ENCODE measurements around the gene PSMD11.

Gene PSMD11

GRCh38 chr17:32489320-32490100 lies 45.2 kb downstream of the PSMD11 start:
- ChIA-PET POLR2A (interaction anchor here (0.6 to 1.4 kb wide), 2 partner anchors 14 to 45 kb away, joined by 3 read pairs; no protein-coding TSS in a partner anchor), CTCF (interaction anchor here (0.8 to 1.6 kb wide), 2 partner anchors 45 to 170 kb away, joined by 3 to 4 read pairs; partner anchors contain the start of gene PSMD11)
- no peak for TF ChIP-seq FOXA1 (IDR thresholded peaks at IDR 0.05)
- no peak for TF ChIP-seq CTBP1 (IDR thresholded peaks at IDR 0.05; ENCODE audit: borderline replicate concordance)
- TF ChIP-seq, protein P1, sequence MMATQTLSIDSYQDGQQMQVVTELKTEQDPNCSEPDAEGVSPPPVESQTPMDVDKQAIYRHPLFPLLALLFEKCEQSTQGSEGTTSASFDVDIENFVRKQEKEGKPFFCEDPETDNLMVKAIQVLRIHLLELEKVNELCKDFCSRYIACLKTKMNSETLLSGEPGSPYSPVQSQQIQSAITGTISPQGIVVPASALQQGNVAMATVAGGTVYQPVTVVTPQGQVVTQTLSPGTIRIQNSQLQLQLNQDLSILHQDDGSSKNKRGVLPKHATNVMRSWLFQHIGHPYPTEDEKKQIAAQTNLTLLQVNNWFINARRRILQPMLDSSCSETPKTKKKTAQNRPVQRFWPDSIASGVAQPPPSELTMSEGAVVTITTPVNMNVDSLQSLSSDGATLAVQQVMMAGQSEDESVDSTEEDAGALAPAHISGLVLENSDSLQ (IDR thresholded peaks at IDR 0.05): no peak
- TF ChIP-seq SUZ12 (IDR thresholded peaks at IDR 0.05): no peak
- TF ChIP-seq HDGF (IDR thresholded peaks at IDR 0.05; ENCODE audit: borderline replicate concordance): no peak
- no peak for TF ChIP-seq L3MBTL2 (conservative IDR thresholded peaks at IDR 0.05)
- no peak for TF ChIP-seq LEF1 (IDR thresholded peaks at IDR 0.05; ENCODE audit: borderline replicate concordance)
- TF ChIP-seq SP1 (IDR thresholded peaks at IDR 0.05): no peak
- no peak for TF ChIP-seq ELF4 (IDR thresholded peaks at IDR 0.05)
- TF ChIP-seq FOXM1 (IDR thresholded peaks at IDR 0.05; ENCODE audit: borderline replicate concordance): no peak
- TF ChIP-seq FOXK2 (IDR thresholded peaks at IDR 0.05): no peak
- no peak for TF ChIP-seq TARDBP (IDR thresholded peaks at IDR 0.05)
- no peak for TF ChIP-seq BHLHE40 (IDR thresholded peaks at IDR 0.05; ENCODE audit: borderline replicate concordance)
- no peak for DNase-seq (ENCODE audit: extremely low spot score)

DNA sequence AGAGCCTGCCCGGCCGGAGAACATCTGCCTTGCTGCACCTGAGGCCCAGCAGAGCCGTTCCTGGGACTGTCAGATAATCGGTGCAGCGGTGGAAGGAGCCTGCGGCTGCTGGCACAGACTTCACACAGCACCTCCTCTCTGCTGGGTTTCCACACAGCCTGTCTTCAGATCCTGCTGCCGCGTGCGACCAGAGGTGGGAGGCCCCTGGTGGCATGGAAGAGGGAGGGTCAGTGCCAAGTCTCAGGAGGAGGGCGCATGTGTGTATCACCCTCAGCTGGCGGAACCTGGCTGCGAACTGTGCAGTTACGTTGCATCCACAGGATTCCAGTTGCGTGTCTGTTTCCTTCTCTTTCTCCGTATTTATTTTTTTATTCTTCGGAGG lies 45.8 kb downstream of the PSMD11 start:
- CTCF ChIA-PET: interaction anchor here (1.6 kb wide), 1 partner anchor 46 kb away, joined by 4 read pairs; the partner anchor contains the start of gene PSMD11
- DNase-seq (ENCODE audit: extremely low spot score): no peak
- POLR2A ChIA-PET: interaction anchor here (1.4 kb wide), 1 partner anchor 45 kb away, joined by 3 read pairs; no protein-coding TSS in a partner anchor
- TF ChIP-seq LEF1 (IDR thresholded peaks at IDR 0.05; ENCODE audit: borderline replicate concordance): no peak
- TF ChIP-seq CTBP1 (IDR thresholded peaks at IDR 0.05; ENCODE audit: borderline replicate concordance): no peak

DNA sequence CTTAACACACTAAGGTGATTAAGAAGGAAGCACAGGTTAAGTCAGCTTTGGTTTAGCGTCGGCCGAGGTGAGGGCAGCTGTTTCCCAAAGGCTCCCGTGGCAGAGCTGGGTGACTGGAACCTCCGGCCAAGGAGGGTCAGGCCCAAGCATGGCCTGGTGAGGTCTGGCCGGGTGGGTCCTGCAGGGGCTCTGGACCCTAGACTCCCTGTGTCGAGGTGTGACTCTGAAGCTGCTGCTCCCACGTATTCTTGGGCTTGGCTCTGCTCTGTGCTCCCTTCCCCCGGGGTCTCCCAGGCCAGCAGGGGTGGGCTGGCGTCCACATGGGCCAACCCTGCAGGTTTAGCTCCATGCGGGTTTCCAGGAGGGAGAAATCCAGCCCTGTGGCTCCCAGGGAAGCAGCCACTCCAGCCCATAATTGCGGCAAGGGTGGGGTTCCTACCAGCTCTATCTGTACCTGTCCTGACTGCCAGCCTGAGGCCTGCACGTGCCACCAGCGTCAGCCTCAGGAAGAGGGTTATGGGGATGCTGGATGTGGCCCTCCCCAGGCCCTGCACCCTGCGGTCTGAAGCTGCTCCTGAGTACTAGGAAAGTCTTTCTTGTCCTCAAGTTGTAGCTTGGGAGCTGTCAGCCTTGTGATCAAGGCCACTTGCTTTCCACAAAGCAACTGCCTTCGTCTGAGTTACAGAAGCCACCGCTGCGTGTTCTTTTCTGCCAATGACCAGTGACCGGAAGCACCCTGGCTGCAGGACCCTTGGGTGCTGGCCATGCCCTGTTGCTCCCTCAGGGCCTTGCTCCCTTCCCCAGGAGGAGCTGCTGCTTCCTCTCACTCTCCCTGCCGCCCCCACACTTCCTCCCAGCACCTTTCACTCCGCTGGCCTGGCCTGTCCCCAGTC lies 47.3 kb downstream of the PSMD11 start:
- POLR2A ChIA-PET: no interaction called here
- no peak for DNase-seq (ENCODE audit: extremely low spot score)
- CTCF ChIA-PET: interaction anchor here (1.6 kb wide), 1 partner anchor 47 kb away, joined by 4 read pairs; the partner anchor contains the start of gene PSMD11

DNA sequence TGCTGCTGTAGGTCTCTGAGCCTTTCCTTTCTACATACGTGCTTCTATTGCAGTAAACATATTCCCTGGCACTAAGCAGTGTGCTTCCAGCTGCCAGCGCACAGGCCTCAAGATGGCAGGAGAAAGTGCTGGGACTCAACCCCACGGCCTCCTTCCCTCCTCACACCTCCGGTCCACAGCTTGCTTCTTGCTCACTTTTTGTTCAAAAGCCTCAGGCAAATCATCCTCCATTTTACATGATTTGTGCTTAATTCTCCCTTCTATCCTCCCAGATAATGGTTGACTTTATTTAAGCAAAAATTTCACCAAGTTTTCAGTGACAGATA lies 47.9 kb downstream of the PSMD11 start:
- POLR2A ChIA-PET: no interaction called here
- no peak for DNase-seq (ENCODE audit: extremely low spot score)
- CTCF ChIA-PET: interaction anchor here (0.5 kb wide), 1 partner anchor 266 kb away, joined by 7 read pairs; no protein-coding TSS in a partner anchor
- TF ChIP-seq FOXA1 (IDR thresholded peaks at IDR 0.05) (no peak), HDGF (IDR thresholded peaks at IDR 0.05; ENCODE audit: borderline replicate concordance) (no peak), ZNF384 (IDR thresholded peaks at IDR 0.05) (no peak), L3MBTL2 (conservative IDR thresholded peaks at IDR 0.05) (no peak), ARNT (IDR thresholded peaks at IDR 0.05) (no peak), FOXK2 (IDR thresholded peaks at IDR 0.05) (no peak), LEF1 (IDR thresholded peaks at IDR 0.05; ENCODE audit: borderline replicate concordance) (no peak), ELF4 (IDR thresholded peaks at IDR 0.05) (no peak), BHLHE40 (IDR thresholded peaks at IDR 0.05; ENCODE audit: borderline replicate concordance) (no peak)
- TF ChIP-seq, protein P1 (IDR thresholded peaks at IDR 0.05): no peak

More for the DNA sequence above, 47.3 kb downstream of the PSMD11 start:
- no peak for TF ChIP-seq LEF1 (IDR thresholded peaks at IDR 0.05; ENCODE audit: borderline replicate concordance)
- no peak for TF ChIP-seq FOXM1 (IDR thresholded peaks at IDR 0.05; ENCODE audit: borderline replicate concordance)
- TF ChIP-seq ELF4 (IDR thresholded peaks at IDR 0.05): no peak
- TF ChIP-seq L3MBTL2 (conservative IDR thresholded peaks at IDR 0.05): no peak
- no peak for TF ChIP-seq FOXK2 (IDR thresholded peaks at IDR 0.05)
- no peak for TF ChIP-seq HDGF (IDR thresholded peaks at IDR 0.05; ENCODE audit: borderline replicate concordance)
- TF ChIP-seq CTBP1 (IDR thresholded peaks at IDR 0.05; ENCODE audit: borderline replicate concordance): no peak
- TF ChIP-seq SUZ12 (IDR thresholded peaks at IDR 0.05): no peak
- no peak for TF ChIP-seq SP1 (IDR thresholded peaks at IDR 0.05)
- no peak for TF ChIP-seq ZNF384 (IDR thresholded peaks at IDR 0.05)
- TF ChIP-seq ARNT (IDR thresholded peaks at IDR 0.05): no peak
- TF ChIP-seq BHLHE40 (IDR thresholded peaks at IDR 0.05; ENCODE audit: borderline replicate concordance): no peak
- no peak for TF ChIP-seq NFRKB (IDR thresholded peaks at IDR 0.05)
- TF ChIP-seq, protein P1 (IDR thresholded peaks at IDR 0.05): no peak
- TF ChIP-seq FOXA1 (IDR thresholded peaks at IDR 0.05): no peak
- TF ChIP-seq TARDBP (IDR thresholded peaks at IDR 0.05): no peak

- POLR2A ChIA-PET: no interaction called here
- no peak for DNase-seq (ENCODE audit: extremely low spot score)
- TF ChIP-seq TARDBP (IDR thresholded peaks at IDR 0.05) (no peak), FOXA1 (IDR thresholded peaks at IDR 0.05) (no peak), CTBP1 (IDR thresholded peaks at IDR 0.05; ENCODE audit: borderline replicate concordance) (no peak), ARNT (IDR thresholded peaks at IDR 0.05) (no peak), SUZ12 (IDR thresholded peaks at IDR 0.05) (no peak), ELF4 (IDR thresholded peaks at IDR 0.05) (no peak), NFRKB (IDR thresholded peaks at IDR 0.05) (no peak), LEF1 (IDR thresholded peaks at IDR 0.05; ENCODE audit: borderline replicate concordance) (no peak)
- TF ChIP-seq, protein P1 (IDR thresholded peaks at IDR 0.05): no peak
- CTCF ChIA-PET: interaction anchor here (0.5 kb wide), 1 partner anchor 267 kb away, joined by 7 read pairs; no protein-coding TSS in a partner anchor
Measured at GRCh38 chr17:32492648-32493289, 48.5 kb downstream of the PSMD11 start.
